Osteocyte (in vitro differentiated cells): Measurements from ENCODE around the gene ITGBL1. TPM values are rescaled to one million over a fixed set of nuclear protein-coding genes. Genes with fewer than 3 reads are reported as not detected.

Experiments used
- DNase-seq: peaks from one replicate; pipeline ENCODE4 v3.0.0; 2021; ENCODE audit warnings: mixed read lengths; ENCODE audit not compliant: unreplicated experiment; ENCODE audit errors: extremely low spot score
- H3K27ac Mint-ChIP-seq: one replicate; pipeline ENCODE4 v1.8.0; 2021; ENCODE audit warnings: mild to moderate bottlenecking, mixed read lengths; ENCODE audit not compliant: unreplicated experiment
- H3K27me3 Mint-ChIP-seq: one replicate; pipeline ENCODE4 v1.8.0; 2021; ENCODE audit warnings: mixed read lengths; ENCODE audit not compliant: unreplicated experiment
- H3K36me3 Mint-ChIP-seq: one replicate; pipeline ENCODE4 v1.8.0; 2021; ENCODE audit warnings: mixed read lengths; ENCODE audit not compliant: unreplicated experiment
- H3K4me1 Mint-ChIP-seq: one replicate; pipeline ENCODE4 v1.8.0; 2021; ENCODE audit warnings: mixed read lengths; ENCODE audit not compliant: unreplicated experiment
- H3K4me3 Mint-ChIP-seq: one replicate; pipeline ENCODE4 v1.8.0; 2021; ENCODE audit warnings: mild to moderate bottlenecking, moderate library complexity, mixed read lengths; ENCODE audit not compliant: unreplicated experiment
- H3K9me3 Mint-ChIP-seq: one replicate; pipeline ENCODE4 v1.8.0; 2021; ENCODE audit warnings: mixed read lengths; ENCODE audit not compliant: unreplicated experiment
- total RNA-seq: library from RNA; stranded (reverse); gene quantifications from 2 replicates; pipeline ENCODE4 v1.2.1, GENCODE V29; 2021
- TF ChIP-seq, protein P1 (sequence below): fragments of 200-600 bp; sonication (generic); IDR thresholded peaks from 2 replicates; pipeline ENCODE4 v1.5.0; 2021; ENCODE audit warnings: antibody characterized with exemption, mild to moderate bottlenecking, moderate library complexity

Gene ITGBL1
- total RNA-seq, 1 donor from 2014 or later = 1,450 TPM

DNA sequence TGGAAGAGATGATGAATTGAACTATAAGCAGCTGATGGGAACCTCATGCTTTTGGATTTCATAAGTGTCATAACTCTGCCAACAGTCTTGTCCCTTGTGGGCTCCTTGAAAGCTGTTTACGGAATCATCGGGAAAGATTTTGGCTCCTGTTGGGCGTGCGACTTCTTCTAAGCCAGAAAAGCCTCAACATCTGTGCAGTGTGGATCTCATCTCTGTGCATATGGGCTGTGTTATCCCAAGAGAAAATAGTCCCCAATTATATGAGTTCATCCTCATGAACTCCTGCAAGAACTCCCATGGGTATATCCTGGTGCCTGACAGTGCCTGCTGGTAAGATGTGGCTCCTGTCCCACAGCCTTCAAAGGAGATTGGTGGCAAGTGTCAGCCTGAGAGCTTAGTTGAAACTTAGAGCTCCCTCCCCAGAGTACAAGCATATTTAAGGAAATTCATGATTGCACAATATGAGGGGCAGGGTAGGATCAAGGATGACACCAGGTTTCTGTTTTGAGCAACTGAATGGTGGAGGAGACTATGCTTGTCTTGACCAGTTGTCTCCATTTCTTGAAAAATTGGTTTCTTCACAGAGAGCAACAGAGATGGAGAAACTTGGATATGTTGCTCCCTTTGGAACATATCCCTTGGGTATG is 243.5 kb downstream of the ITGBL1 start:
- no peak overlapping the region for H3K4me3 Mint-ChIP-seq
- DNase-seq = no peak
- H3K36me3 Mint-ChIP-seq = peaks cover 79% of the 10 kb centered on the region
- TF ChIP-seq, protein P1, sequence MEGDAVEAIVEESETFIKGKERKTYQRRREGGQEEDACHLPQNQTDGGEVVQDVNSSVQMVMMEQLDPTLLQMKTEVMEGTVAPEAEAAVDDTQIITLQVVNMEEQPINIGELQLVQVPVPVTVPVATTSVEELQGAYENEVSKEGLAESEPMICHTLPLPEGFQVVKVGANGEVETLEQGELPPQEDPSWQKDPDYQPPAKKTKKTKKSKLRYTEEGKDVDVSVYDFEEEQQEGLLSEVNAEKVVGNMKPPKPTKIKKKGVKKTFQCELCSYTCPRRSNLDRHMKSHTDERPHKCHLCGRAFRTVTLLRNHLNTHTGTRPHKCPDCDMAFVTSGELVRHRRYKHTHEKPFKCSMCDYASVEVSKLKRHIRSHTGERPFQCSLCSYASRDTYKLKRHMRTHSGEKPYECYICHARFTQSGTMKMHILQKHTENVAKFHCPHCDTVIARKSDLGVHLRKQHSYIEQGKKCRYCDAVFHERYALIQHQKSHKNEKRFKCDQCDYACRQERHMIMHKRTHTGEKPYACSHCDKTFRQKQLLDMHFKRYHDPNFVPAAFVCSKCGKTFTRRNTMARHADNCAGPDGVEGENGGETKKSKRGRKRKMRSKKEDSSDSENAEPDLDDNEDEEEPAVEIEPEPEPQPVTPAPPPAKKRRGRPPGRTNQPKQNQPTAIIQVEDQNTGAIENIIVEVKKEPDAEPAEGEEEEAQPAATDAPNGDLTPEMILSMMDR = no peak
- peaks cover 36% of the 10 kb centered on the region for H3K4me1 Mint-ChIP-seq
- H3K27me3 Mint-ChIP-seq = no peaks in the 10 kb centered on the region
- no peak overlapping the region for H3K27ac Mint-ChIP-seq
- no peaks in the 10 kb centered on the region for H3K9me3 Mint-ChIP-seq

DNA sequence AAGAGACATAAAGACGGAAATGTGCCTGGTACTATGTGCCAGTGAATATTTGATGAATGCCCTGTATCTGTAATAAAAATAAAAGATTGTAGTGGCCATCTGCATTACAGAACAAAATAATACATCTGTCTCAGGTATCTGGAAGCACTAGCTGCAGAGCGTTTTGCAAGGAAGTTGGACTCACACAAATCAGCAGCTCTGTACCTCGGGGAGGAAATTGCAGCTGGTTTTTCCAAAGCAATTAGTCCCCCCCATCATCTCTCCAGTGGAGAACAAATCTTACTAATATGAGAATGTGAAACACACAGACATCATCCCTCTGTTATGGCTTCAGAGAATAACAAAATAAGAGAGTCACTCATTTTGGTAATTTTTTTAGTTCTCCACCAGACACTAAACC is 245.3 kb downstream of the ITGBL1 start:
- no peak for DNase-seq
- TF ChIP-seq, protein P1 = no peak
- no peak overlapping the region for H3K4me3 Mint-ChIP-seq
- no peaks in the 10 kb centered on the region for H3K27me3 Mint-ChIP-seq
- peak overlapping the region; percentile 35 for H3K27ac Mint-ChIP-seq
- no peaks in the 10 kb centered on the region for H3K9me3 Mint-ChIP-seq
- H3K36me3 Mint-ChIP-seq = peaks cover 78% of the 10 kb centered on the region
- H3K4me1 Mint-ChIP-seq = peaks cover 43% of the 10 kb centered on the region

DNA sequence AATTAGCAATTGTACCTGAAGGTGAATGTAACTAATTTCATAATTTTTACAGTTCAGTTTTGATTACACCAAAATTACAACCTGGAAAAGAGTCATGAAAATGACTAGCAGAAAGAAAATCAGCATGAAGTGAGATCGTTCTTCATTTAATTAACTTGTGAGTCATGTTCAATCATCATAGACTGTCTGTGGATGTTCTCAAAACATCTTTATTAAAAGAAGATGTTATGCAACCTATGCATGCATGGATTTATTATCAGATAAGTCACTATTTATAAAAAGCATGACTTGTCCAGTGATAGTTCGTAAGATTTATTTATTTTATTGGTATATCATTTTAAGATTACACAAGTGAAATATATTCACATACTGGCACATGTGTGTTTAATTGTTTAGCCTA is 245.9 kb downstream of the ITGBL1 start:
- Mint-ChIP-seq H3K27ac (peak overlapping the region; percentile 25), H3K36me3 (peaks cover 78% of the 10 kb centered on the region), H3K27me3 (no peaks in the 10 kb centered on the region), H3K9me3 (no peaks in the 10 kb centered on the region), H3K4me1 (peaks cover 47% of the 10 kb centered on the region), H3K4me3 (no peak overlapping the region)
- TF ChIP-seq, protein P1 = no peak
- no peak for DNase-seq

DNA sequence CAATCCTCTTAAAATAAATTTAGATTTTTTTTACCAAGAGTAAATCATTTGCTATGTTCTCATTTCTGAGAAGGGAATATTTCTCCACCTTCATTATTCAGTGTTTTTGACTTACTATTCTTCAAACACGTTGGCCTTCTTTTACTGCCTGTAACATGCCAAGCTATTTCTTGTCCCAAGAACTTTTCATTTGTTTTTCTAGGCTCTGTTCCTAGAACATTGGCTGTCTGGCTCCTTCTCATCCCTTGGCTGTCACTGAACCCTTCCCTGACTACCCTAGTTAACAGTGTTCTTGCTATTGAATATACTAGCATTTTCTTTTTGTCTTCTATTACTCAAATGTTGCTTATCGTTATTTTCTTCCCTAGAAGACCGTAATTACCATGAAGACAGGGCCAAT is 248.1 kb downstream of the ITGBL1 start:
- Mint-ChIP-seq H3K4me1 (peaks cover 54% of the 10 kb centered on the region), H3K9me3 (no peaks in the 10 kb centered on the region), H3K36me3 (peaks cover 76% of the 10 kb centered on the region), H3K27me3 (no peaks in the 10 kb centered on the region), H3K27ac (peak overlapping the region; percentile 81), H3K4me3 (peak overlapping the region; percentile 4)
- TF ChIP-seq, protein P1 = no peak
- no peak for DNase-seq

DNA sequence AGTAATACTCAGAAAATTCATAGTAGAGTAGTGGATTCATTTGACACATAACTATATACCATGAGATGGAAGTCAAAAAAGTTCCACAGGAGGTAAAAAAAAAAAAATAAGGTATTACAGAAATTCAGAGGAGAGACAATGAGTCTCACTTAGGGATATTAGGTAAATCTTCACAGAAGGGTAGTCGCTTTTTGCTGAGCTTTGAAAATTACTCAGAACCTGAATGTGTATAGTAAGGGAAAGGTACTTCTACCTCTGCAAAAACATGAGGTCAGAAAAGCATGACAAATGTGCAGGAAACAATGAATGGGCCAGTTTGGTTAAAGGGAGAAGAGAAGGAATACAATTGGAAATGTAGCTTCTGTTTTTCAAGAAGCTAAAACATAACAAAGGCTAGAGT is 250.6 kb downstream of the ITGBL1 start:
- Mint-ChIP-seq H3K27ac (peak overlapping the region; percentile 60), H3K36me3 (peaks cover 80% of the 10 kb centered on the region), H3K4me1 (peaks cover 55% of the 10 kb centered on the region), H3K27me3 (no peaks in the 10 kb centered on the region), H3K9me3 (no peaks in the 10 kb centered on the region), H3K4me3 (no peak overlapping the region)
- TF ChIP-seq, protein P1 = no peak
- DNase-seq = no peak
